ENCODE results near the gene KLK8.

KLK8 gene, protein sequence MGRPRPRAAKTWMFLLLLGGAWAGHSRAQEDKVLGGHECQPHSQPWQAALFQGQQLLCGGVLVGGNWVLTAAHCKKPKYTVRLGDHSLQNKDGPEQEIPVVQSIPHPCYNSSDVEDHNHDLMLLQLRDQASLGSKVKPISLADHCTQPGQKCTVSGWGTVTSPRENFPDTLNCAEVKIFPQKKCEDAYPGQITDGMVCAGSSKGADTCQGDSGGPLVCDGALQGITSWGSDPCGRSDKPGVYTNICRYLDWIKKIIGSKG

DNA sequence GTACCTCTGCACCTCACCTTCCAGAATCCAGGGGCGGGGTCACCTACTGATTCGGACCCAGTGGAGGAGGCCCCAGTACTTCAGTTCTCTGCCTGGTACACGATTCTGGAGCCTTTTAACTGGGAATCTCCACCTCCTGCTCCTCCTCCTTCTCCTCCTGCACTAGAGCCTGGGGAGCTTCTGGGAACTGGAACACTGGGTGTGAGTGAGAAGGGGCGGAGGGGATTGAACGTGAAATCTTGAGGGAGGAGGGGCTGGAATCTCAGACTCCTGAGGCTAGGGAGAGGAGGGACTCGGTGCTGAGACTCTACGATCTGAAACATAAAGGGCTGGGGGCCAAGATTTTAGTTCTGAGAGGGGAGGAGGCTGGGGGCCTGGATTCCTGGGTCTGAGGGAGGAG, at the start of gene KLK8:
Gene KLK8, minus strand, starts transcription at position 90 of the 400 bp plus-strand sequence. CDS start 437 bp downstream, outside the sequence.
- DNase-seq (ENCODE audit: low read depth in 2 of 2) = no peak

DNA sequence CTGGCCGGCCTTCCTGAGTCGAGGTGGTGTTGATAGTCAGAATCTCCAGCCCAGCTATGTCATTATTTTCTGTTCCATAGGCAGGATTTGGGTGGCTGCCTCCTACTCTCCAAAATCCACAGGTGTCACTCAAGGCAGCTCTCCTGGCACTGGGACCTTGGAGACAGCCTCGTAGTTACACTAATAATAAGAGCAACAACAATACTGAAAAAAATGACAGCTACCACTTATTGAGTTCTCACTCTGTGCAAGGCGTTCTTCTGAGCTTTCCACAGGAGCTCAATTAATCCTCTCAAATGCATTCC, 45.6 kb upstream of the KLK8 start:
- DNase-seq (ENCODE audit: low read depth in 2 of 2) = no peak

DNA sequence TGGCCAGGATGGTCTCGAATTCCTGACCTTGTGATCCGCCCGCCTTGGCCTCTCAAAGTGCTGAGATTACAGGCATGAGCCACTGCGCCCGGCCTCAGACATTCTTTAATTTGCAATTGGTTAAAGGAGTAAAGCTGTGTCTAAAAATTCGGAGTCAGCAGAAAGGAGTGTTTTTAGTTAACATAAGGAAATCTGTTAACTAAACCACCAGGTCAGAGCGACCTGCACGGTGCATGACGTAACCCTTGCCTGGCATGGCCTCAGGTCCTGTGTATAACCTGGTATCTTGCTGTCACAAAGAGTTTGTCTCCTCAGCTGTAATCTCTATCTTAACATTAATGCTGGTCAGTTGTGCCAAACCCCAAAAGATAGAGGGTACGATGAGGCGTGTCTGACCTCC, 42.9 kb upstream of the KLK8 start:
- no peak for DNase-seq (ENCODE audit: low read depth in 2 of 2)

DNA sequence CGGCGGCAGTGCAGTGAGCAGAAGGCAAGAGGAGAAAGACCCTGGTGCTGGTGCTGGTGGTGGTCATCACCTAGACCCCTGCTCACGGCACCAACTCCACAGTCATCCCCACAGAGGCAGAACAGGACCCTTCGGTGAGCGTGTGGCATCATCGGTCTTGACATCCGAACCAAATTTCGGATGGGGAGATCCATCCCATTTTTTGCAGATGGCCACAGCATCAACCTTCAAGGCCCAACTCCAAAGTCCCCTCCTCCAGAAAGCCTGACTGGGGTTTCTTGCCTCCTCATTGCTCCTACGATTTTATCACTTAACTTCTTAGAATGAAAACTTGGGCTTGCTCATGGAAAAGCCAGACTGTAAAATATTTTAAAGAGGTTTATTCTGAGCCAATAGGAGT, 42.1 kb upstream of the KLK8 start:
- no peak for DNase-seq (ENCODE audit: low read depth in 2 of 2)

DNA sequence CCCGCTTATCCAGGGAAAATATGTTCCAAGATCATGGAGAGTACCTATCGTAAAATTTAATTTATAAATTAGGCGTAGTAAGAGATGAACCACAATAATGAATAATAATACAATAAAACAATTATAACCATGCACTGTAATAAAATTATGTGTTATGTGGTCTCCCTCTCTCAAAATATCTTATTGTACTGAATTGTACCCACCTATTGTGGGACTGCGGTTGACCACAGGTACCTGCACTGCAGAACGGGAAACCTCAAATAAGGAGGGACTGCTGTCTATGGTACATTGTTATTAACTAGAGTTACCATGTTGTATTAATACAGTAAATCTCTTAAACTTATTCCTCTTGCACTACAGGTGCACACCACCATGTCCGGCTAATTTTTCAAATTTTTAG, 38.7 kb upstream of the KLK8 start:
- DNase-seq (ENCODE audit: low read depth in 2 of 2) = no peak

DNA sequence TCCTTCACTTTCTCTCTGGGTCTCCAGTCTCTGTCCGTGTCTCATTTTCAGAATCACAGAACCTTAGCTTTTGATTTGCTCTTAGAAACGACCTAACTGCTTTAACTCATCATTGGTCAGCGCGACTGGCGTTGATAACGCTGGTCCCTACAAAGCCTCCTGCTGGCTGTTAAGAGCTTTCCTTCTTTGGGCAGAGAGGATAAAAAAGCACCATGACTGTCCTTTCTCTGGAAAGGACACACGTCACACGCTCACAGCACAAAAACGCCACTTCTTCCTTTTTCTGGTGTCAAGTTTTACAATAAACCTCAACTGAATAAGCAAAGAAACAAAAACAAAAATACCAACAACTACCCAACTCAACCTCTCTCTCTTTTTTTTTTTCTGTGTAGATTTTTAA, 35.1 kb upstream of the KLK8 start:
- no peak for DNase-seq (ENCODE audit: low read depth in 2 of 2)

DNA sequence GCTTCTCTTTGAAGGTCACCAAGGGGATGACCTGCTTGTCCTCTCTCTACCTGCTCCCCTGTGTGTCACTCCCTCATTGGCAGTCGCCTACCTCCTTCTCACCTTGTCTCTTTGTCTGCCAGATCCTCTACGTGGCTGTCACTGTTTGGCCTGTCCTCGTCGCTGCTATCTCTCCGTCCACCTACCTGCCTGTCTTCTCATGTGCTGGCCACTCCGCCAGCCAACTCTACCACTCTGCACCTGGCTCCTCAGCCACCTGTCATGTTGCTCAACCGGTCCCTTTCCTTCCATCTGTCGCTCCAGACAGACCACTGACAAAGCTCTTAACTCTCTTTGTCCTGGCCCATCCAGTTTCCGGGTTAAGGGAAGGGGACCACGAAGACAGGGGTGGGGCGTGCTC, 33.3 kb upstream of the KLK8 start, which contains the start of gene KLK12:
Gene KLK12, minus strand, starts transcription at position 299 of the 400 bp plus-strand sequence. CDS start 381 bp downstream, outside the sequence.
- no peak for DNase-seq (ENCODE audit: low read depth in 2 of 2)

DNA sequence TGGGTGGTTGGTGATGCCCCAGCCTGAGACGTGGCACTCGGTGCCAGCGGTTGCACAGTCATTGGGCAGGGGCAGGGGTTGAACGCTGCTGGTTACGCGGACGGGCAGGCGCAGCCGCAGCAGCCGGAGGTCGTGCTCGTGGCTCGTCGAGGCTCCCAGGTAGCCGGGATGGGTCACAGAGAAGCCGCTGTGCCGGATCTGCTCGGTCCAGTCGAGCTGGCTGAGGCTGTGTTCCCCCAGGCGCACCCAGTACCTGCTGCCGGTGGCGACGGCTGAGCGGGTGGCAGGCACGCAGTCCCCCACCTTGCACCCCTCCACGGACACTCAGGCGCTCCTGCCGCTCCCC, 30.4 kb upstream of the KLK8 start:
- DNase-seq (ENCODE audit: low read depth in 2 of 2) = no peak

DNA sequence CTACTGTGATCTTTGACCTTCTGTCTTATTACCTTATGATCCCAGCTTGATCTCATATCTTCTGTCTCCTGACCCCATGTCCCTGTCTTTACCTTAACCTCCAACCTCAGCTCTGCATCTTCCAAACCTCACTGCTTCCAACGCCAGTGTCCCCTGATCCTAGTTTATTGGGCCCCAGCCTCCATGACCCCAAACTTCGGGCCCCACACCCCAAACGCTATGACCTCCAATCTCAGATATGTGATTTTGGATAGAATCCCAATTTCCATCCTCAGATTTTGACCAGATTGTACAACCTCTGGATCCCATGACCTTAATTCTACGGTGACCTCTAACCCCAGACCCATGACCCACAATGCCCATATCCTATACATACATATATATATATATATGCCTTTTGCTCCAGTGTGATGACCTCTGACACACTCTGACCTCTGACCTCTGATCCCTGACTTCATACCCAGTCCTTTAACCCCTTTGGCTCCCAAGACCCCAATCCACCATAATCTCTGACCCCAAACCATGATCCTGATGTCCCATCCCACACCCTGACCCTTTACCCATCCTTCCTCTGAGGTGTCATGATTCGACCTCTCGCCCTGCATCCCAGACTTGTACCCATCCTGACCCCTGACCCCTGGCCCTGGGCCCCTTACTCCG, 29.9 kb upstream of the KLK8 start:
- no peak for DNase-seq (ENCODE audit: low read depth in 2 of 2)

DNA sequence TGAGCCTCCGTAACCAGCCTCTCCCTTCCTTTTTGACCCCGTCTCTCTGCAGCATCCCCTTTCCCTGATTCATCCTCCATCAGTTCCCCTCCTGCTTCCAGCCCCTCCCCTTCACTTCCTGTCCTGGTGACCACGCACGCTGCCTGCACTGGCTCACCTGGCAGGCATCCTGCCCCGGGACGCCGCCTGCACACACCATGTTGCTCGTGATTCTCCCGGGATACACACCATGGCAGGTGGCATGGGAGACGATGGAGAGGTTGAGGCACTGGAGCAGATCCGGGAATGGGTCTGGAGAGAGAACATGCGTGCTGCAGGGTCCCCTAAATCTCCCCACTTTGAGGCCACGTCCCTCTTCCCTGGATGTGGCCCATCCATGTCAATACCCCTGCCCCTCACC, 29.2 kb upstream of the KLK8 start:
- no peak for DNase-seq (ENCODE audit: low read depth in 2 of 2)

DNA sequence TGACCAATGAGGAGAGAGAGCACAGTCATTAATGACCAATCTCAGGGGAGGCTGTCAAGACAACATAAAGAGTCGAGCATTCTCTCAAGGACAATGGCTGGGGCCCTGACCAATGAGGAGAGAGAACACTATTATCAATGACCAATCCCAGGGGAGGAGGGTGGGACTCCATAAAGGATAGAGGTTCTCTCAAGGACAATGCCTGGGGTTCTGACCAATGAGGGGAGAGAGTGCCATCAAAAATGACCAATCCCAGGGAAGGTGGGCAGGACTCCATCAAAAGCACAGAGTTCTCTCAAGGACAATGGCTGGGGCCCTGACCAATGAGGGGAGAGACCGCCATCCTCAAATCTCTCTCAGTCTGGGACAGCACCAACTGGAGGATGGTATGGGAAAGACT, 28.3 kb upstream of the KLK8 start:
- DNase-seq (ENCODE audit: low read depth in 2 of 2) = no peak

DNA sequence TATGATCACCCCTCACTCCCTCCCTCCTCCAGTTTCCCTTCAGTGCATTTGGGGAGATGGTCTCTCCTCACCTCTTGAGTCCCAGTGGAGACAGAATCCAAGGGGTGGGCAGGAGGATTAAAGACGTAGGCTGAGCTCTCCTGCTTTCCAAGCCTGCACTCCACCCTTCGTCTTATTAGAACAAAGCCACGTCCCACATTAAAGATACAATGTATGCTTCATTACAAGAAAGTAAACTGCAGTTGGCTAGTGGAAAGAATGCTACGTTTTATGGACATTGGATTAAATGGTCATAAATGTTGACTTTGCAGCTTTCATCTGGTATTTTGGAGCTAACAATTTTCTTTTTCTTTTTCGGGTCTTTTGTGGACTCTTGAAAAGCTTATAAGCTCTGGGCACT, 26.5 kb upstream of the KLK8 start:
- no peak for DNase-seq (ENCODE audit: low read depth in 2 of 2)

DNA sequence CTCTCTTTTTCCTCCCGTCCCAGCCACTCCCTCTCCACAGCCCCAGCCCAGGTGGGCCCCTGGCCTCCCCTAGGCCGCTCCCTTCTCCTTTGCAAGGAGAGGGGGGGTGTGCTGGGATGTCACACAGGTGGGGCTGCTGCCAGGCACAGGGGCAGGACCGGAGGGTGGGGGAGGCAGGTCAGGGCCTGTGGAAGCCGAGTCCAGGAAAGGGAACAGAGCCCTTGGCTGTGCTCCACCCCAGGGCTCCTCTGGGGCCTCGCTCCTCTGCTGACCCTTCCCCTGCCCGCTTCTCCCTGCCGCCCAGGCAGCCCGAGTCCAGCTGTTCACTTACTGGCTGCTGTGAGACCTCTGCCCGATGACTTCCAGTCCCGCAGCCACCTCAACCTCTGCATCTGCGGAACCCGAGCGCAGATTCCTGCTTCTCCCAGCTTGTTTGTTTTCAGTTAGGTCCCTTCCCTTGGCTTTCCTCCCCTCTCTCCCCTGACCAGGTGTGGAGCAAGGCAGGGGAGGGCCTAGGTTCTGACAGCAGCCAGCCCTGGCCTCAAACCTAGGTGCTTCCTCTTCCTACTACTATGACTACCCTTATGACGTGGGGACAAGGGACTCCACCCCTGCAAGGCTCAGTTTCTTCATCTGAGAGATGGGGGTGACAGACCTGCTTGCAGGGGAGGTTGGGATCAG, 25.9 kb upstream of the KLK8 start:
- DNase-seq (ENCODE audit: low read depth in 2 of 2) = no peak

DNA sequence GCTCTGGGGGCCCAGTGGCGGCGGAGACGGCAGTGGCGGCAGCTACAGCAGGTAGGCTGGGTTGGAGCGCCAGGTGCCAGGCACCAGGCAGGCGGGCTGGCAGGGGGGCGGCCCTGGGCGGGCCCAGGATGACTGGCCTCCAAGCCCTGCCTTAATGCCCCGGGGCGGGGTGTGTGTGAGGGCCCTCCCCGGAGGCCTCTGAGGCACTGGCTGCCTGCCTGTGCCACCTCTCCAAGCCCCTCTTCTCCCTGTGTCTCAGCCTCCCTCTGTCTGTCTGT, 25.1 kb upstream of the KLK8 start, which contains the start of gene KLK11:
Gene KLK11, minus strand, starts transcription at position 63 of the 278 bp plus-strand sequence. CDS start 985 bp downstream, outside the sequence.
- no peak for DNase-seq (ENCODE audit: low read depth in 2 of 2)

DNA sequence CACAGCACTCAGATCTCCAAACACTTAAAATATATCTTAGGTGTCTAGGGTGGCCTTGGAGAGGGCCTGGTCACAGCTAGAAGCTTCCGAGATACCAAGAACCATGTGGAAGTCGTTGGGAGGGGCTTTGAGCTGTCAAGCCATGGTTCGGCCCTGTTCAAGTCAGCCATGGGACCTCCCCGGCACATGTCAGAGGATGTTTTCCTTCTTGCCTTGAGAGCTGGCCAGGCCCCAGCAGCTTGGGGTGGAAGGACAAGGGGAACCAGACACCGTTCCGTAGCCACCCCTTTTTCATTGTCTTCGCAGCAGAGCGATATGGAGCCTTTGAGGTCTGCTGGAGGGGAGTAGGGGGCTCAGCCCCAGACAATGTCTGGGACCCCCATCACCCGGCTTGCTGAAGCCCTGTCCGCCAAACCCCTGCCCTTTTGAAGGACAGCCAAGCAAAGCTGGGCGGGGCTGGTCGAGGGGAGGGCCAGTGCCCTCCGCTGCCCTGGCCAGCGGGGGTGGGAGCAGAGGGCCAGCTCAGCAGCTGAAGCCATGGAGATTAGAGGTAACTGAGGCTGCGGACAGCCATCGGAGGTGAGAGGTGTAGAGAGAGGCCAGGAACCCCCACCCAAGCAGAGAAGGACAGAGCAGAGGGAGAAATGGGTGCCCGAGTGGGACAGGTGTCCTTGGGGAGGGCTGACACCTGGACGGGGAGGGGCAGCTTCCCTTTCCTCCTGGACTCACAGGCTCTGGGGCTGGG, 24.6 kb upstream of the KLK8 start:
- DNase-seq (ENCODE audit: low read depth in 2 of 2) = no peak

DNA sequence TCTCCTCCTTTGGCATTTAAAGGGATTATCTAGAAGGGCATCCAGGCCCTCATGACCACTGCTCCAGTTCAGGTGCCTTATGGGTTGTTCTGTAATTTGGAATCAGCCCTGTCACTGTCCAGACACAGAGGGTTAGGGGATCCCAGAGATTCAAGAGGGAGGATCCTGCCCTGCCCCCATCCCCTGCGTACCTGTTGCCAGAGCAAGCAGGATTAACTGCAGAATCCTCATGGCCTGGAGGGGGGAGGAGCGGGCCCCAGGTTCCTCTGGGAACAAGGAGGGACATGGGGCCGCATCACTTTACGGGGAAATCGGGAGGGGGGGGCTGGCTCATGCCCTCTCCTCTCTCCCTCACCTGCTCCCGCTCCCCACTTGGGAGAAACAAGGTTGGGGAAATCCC, 24.0 kb upstream of the KLK8 start:
- no peak for DNase-seq (ENCODE audit: low read depth in 2 of 2)

DNA sequence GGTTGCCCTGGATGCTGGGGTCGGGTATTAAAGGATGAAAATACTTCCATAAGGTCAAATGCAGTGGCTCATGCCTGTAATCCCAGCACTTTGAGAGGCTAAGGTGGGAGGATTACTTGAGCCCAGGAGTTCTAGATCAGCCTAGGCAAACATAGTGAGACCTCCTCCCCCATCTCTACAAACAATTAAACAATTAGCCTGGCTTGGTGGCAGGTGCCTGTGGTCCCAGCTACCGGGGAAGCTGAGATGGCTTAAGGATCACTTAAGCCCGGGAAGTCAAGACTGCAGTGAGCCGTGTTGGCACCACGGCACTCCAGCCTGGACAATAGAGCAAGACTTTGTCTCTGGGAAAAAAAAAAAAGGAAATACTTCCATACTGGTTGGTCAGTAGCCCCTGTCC, 23.5 kb upstream of the KLK8 start:
- no peak for DNase-seq (ENCODE audit: low read depth in 2 of 2)

DNA sequence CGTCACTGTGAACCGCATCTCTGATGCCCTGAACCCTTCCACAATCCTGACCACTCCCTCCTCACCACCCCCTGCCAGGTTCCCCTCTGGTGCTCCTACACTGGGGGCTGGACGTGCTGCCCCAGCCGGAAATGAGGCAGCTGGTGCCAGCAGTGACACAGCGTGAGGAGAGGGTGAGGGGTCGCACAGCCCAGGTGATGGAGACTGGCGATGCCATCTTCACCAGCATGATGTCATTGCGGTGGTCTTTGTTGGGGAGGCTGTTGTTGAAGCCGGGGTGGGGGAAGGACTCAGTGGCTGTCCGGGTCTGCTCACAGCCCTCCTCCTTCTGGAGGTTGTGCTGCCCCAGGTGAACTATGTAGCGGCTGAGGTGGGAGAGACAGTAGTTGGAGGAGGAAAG, 22.5 kb upstream of the KLK8 start:
- no peak for DNase-seq (ENCODE audit: low read depth in 2 of 2)

DNA sequence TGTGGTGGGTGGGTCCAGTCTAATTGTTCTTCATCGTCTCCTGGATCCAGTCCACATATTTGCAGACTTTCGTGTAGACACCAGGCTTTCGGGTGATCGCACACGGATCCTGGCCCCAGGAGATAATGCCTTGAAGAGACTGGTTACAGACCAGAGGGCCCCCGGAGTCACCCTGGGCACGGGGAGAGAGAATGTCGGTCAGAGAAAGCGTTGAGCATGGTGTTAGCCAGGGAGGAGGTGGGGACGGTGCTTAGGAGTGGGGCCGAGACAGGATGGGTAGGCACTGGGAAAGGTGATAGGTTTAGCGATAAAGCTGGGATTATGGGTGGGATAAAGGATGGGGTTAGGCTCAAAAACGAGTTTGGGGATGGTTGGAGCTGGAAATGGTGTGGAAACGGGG, 21.1 kb upstream of the KLK8 start:
- no peak for DNase-seq (ENCODE audit: low read depth in 2 of 2)

DNA sequence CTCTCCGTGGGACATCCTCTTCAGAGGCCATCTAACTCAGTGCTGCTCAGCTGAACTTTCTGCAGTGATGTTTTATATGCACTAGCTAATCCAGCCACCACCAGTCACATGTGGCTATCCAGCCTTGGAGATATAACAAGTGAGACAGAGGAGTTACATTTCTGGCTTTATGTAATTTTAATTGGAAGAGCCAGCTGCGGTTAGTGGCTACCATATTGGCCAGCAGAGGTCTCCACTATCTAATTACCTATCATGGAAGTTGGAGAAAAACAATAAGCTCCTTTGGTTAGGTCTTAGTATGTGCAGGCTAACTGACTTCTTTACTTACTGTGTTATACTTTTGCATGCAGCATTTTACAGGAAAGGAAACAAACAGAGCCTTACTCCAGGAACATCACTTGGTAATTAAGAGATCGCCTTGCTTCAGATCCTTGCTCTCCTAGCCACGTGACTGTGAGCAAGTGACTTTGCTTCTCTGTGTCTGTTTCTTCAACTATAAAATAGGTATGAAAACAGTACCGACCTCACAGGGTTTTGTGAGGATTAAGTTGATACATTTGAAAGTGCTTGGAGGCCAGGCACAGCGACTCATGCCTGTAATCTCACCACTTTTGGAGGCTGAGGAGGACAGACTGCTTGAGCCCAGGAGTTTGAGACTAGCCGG, 19.7 kb upstream of the KLK8 start:
- DNase-seq (ENCODE audit: low read depth in 2 of 2) = peak; percentile 9 to 11

DNA sequence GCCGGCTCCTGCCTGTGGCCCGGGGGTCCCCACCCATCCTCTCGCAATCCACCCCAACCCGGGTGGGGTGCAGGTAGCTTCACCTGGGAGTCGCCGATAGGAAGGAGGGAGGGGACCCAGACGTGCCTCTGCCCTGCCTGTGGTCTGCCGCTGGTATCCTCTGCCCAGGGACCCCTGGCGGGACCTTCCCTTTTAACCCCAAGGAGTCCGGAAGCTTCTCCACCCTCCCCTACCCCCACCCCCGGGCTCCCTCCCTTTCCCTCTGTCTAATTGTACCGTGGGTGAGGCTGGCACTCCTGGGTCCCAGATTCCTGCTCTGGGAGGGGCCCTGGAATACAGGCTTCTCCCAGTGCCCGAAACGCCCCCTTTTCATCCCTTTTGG, 18.1 kb upstream of the KLK8 start, which contains the start of gene KLK10:
Gene KLK10, minus strand, starts transcription at position 166 of the 382 bp plus-strand sequence. CDS start 579 bp downstream, outside the sequence.
- no peak for DNase-seq (ENCODE audit: low read depth in 2 of 2)
